Hepatocyte (in vitro differentiated cells): Measurements from ENCODE around the gene STK17B.

Source experiments
- EZH2 ChIP-seq: fragments of 200-600 bp; sonication (generic); IDR thresholded peaks from 2 replicates; pipeline ENCODE4 v1.6.1; 2016; ENCODE audit warnings: antibody characterized with exemption, mild to moderate bottlenecking, borderline replicate concordance
- TF ChIP-seq, protein P1 (sequence below): fragments of 200-600 bp; sonication (generic); IDR thresholded peaks from 2 replicates; pipeline ENCODE4 v1.5.1; 2016; ENCODE audit warnings: antibody characterized with exemption, mild to moderate bottlenecking; ENCODE audit not compliant: poor library complexity

DNA sequence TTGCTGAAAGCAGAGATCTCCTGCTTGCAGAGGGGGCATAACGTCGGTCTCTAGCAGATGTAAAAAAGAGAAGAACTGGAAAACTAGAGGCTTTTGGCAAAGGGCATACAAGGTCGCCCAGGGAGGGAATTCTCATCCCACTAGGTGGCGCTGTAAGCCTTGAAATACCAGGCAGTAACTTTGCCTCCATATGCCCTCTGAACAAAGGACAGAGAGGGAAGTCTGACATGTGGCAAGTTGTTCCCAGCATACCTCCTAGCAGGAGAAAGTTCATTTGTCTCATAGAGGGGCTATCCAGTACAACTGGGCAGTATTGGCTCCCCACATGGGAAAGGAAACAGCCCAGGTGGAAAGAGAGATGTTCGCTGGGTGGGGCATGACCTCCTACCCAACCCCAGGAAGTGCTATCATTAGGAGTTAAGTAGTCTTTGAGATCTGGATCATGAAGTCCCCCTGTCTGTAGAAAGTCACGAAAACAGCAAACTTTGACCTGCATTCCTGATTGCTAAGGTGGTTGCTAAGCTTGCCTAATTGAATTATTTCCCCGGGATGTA is 39.9 kb downstream of the STK17B start:
- TF ChIP-seq, protein P1, sequence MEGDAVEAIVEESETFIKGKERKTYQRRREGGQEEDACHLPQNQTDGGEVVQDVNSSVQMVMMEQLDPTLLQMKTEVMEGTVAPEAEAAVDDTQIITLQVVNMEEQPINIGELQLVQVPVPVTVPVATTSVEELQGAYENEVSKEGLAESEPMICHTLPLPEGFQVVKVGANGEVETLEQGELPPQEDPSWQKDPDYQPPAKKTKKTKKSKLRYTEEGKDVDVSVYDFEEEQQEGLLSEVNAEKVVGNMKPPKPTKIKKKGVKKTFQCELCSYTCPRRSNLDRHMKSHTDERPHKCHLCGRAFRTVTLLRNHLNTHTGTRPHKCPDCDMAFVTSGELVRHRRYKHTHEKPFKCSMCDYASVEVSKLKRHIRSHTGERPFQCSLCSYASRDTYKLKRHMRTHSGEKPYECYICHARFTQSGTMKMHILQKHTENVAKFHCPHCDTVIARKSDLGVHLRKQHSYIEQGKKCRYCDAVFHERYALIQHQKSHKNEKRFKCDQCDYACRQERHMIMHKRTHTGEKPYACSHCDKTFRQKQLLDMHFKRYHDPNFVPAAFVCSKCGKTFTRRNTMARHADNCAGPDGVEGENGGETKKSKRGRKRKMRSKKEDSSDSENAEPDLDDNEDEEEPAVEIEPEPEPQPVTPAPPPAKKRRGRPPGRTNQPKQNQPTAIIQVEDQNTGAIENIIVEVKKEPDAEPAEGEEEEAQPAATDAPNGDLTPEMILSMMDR, result peak; percentile 10
- TF ChIP-seq EZH2, result no peak
